ENCODE results near the gene MAST4.

The MAST4 gene

DNA sequence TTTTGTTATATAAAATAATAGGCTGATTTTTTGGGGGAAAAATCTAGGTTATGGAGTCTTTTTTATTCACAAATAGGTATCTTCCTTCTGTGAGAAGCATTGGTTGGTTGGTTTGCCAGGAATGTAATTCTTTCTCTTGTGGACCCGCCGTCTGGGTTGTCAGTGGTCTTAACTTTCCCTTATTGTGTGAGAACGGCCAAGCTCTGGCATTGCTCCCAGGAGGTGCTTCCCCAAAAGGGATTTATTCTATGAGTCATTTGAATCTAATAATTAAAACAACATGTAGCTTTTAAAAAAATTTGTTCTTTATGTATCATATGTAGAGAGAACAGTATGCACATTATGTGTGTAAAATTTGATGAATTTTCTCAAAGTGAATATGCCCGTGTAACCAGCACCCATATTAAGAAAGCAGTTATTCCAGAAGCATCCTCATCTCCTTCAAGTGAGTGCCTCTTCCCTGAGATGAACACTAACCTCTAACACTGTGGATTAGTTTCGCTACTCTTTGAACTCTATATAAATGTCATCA, 114.4 kb downstream of the MAST4 start:
- Histone ChIP-seq H3K27ac (ENCODE audit: low read depth, low read length) (no peak overlapping the region), H3K79me2 (ENCODE audit: control insufficient read depth, low read length) (no peaks in the 10 kb centered on the region), H3K4me2 (ENCODE audit: low read length) (no peak overlapping the region), H3K9me3 (ENCODE audit: control insufficient read depth, insufficient read depth, low read length) (no peaks in the 10 kb centered on the region), H4K20me1 (ENCODE audit: control insufficient read depth, insufficient read depth, low read depth, low read length) (no peaks in the 10 kb centered on the region), H3K27me3 (ENCODE audit: control insufficient read depth, low read length) (no peaks in the 10 kb centered on the region), H3K4me1 (ENCODE audit: control insufficient read depth, low read length) (peaks cover 1% of the 10 kb centered on the region; the same call in 1 of the 2 replicates), H3F3A (ENCODE audit: control insufficient read depth, insufficient read depth) (no peaks in the 10 kb centered on the region), H3K9me2 (replicated peaks; ENCODE audit: control insufficient read depth, low read length) (no peaks in the 10 kb centered on the region), H3K4me3 (ENCODE audit: low read length) (no peak overlapping the region), H3K36me3 (ENCODE audit: control insufficient read depth, low read length) (no peaks in the 10 kb centered on the region)
- TF ChIP-seq, protein P1, sequence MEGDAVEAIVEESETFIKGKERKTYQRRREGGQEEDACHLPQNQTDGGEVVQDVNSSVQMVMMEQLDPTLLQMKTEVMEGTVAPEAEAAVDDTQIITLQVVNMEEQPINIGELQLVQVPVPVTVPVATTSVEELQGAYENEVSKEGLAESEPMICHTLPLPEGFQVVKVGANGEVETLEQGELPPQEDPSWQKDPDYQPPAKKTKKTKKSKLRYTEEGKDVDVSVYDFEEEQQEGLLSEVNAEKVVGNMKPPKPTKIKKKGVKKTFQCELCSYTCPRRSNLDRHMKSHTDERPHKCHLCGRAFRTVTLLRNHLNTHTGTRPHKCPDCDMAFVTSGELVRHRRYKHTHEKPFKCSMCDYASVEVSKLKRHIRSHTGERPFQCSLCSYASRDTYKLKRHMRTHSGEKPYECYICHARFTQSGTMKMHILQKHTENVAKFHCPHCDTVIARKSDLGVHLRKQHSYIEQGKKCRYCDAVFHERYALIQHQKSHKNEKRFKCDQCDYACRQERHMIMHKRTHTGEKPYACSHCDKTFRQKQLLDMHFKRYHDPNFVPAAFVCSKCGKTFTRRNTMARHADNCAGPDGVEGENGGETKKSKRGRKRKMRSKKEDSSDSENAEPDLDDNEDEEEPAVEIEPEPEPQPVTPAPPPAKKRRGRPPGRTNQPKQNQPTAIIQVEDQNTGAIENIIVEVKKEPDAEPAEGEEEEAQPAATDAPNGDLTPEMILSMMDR (IDR thresholded peaks at IDR 0.05; ENCODE audit: low read depth, low read length, poor library complexity, severe bottlenecking) = no peak
- TF ChIP-seq EZH2phosphoT487 (IDR thresholded peaks at IDR 0.05; ENCODE audit: borderline replicate concordance, low read length) = no peak

DNA sequence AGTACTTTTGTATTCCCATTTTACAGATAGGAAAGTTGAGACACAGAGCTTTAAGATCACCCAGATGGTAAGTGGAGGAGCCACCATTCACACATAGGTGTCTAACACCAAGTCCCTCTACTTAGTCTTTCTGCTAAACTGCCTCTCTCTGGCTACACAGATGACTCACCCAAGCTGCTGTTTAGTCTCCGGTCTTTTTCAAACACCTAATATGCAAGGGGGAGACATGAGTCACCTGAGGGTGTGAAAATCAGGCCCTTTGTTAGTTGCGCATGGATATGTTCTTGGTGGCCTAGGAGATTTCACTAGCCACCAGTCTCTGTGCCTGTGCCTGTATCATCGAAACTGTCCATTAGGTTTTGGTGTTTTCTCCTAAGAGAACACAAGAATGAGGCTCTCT, 117.8 kb downstream of the MAST4 start:
- Histone ChIP-seq H3K36me3 (ENCODE audit: control insufficient read depth, low read length) (no peaks in the 10 kb centered on the region), H3K9me3 (ENCODE audit: control insufficient read depth, insufficient read depth, low read length) (no peaks in the 10 kb centered on the region), H3F3A (ENCODE audit: control insufficient read depth, insufficient read depth) (no peaks in the 10 kb centered on the region), H3K27ac (ENCODE audit: low read depth, low read length) (no peak overlapping the region), H3K9me2 (replicated peaks; ENCODE audit: control insufficient read depth, low read length) (no peaks in the 10 kb centered on the region), H3K4me3 (ENCODE audit: low read length) (no peak overlapping the region), H3K4me2 (ENCODE audit: low read length) (no peak overlapping the region), H3K79me2 (ENCODE audit: control insufficient read depth, low read length) (no peaks in the 10 kb centered on the region), H3K4me1 (ENCODE audit: control insufficient read depth, low read length) (no peaks in the 10 kb centered on the region), H4K20me1 (ENCODE audit: control insufficient read depth, insufficient read depth, low read depth, low read length) (no peaks in the 10 kb centered on the region), H3K27me3 (ENCODE audit: control insufficient read depth, low read length) (no peaks in the 10 kb centered on the region)
- TF ChIP-seq, protein P1 (IDR thresholded peaks at IDR 0.05; ENCODE audit: low read depth, low read length, poor library complexity, severe bottlenecking) = no peak
- no peak for TF ChIP-seq EZH2phosphoT487 (IDR thresholded peaks at IDR 0.05; ENCODE audit: borderline replicate concordance, low read length)

DNA sequence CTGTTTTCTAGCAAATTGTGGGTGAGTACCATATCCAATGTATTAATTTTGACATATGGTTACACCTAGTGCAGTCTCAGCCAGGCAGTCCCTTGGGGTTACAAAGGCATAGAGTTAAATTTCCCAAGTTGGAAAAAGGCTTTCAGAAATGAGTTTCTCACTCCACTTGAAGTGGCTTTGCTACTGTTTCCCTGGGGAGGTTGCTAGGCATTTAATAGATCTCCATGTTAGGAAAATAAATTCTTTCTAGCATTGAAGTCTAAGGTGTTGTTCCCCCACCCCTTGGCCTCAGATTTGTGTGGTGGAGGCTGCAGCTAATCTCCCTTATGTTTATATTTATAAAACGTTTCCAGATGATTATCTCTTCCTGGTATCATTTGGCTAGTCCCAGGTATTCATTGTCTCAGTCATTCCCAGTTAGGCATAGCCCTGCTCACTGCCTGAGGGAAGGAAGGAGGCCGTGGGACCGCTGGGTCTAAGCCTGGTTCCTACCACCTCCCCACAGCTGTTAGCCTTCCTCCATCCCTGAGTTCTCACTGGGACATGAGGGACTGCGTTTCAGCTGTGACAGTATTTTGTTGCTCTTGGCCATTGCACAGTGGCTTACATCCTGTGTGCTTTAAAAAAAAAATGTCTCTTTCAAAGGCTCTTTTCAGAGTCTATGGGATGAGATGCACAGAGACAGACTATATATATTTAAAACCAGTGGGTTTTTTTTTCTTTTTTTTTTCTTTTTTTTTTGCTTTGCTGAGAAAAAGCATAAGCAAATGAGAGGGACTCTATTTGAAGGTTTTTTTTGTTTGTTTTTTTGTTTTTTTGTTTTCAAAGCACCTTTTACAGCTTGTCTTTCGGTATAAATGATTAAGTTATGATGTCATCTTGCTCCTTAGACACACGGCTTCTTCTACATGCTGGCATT, 121.5 kb downstream of the MAST4 start:
- H3K27ac ChIP-seq (ENCODE audit: low read depth, low read length) = no peak overlapping the region
- H3K79me2 ChIP-seq (ENCODE audit: control insufficient read depth, low read length) = no peaks in the 10 kb centered on the region
- H3F3A ChIP-seq (ENCODE audit: control insufficient read depth, insufficient read depth) = no peaks in the 10 kb centered on the region
- no peaks in the 10 kb centered on the region for H3K36me3 ChIP-seq (ENCODE audit: control insufficient read depth, low read length)
- no peaks in the 10 kb centered on the region for H3K9me3 ChIP-seq (ENCODE audit: control insufficient read depth, insufficient read depth, low read length)
- TF ChIP-seq, protein P1 (IDR thresholded peaks at IDR 0.05; ENCODE audit: low read depth, low read length, poor library complexity, severe bottlenecking) = no peak
- TF ChIP-seq EZH2phosphoT487 (IDR thresholded peaks at IDR 0.05; ENCODE audit: borderline replicate concordance, low read length) = no peak
- H4K20me1 ChIP-seq (ENCODE audit: control insufficient read depth, insufficient read depth, low read depth, low read length) = no peaks in the 10 kb centered on the region
- no peaks in the 10 kb centered on the region for H3K4me1 ChIP-seq (ENCODE audit: control insufficient read depth, low read length)
- no peaks in the 10 kb centered on the region for H3K9me2 ChIP-seq (replicated peaks; ENCODE audit: control insufficient read depth, low read length)
- no peak overlapping the region for H3K4me2 ChIP-seq (ENCODE audit: low read length)
- H3K4me3 ChIP-seq (ENCODE audit: low read length) = no peak overlapping the region
- no peaks in the 10 kb centered on the region for H3K27me3 ChIP-seq (ENCODE audit: control insufficient read depth, low read length)

Measured in DOHH2 (cell line).